Glutamatergic neuron (in vitro differentiated cells): ENCODE results near the gene PRPSAP2. TPM values are rescaled to one million over a fixed set of nuclear protein-coding genes. Genes with fewer than 3 reads are reported as not detected.
"Not testable (repeated sequence)": the region's sequence is repeated elsewhere in the genome, so short reads cannot be mapped to it uniquely, and the experiment has no call there.

ENCODE experiments used
- DNase-seq: peaks from one replicate; pipeline ENCODE4 v3.0.0; 2022
- H3K27ac Mint-ChIP-seq: one replicate; pipeline ENCODE4 v1.8.0; 2020; ENCODE audit warnings: mild to moderate bottlenecking, mixed read lengths, inconsistent platforms; ENCODE audit not compliant: unreplicated experiment
- H3K27me3 Mint-ChIP-seq: one replicate; pipeline ENCODE4 v1.8.0; 2020; ENCODE audit warnings: mild to moderate bottlenecking, moderate library complexity, mixed read lengths, inconsistent platforms; ENCODE audit not compliant: unreplicated experiment
- H3K36me3 Mint-ChIP-seq: one replicate; pipeline ENCODE4 v1.8.0; 2020; ENCODE audit warnings: mild to moderate bottlenecking, mixed read lengths, inconsistent platforms; ENCODE audit not compliant: unreplicated experiment
- H3K4me1 Mint-ChIP-seq: one replicate; pipeline ENCODE4 v1.8.0; 2020; ENCODE audit warnings: mild to moderate bottlenecking, low read depth, mixed read lengths, inconsistent platforms; ENCODE audit not compliant: unreplicated experiment
- H3K4me3 Mint-ChIP-seq: one replicate; pipeline ENCODE4 v1.8.0; 2020; ENCODE audit warnings: mild to moderate bottlenecking, mixed read lengths, inconsistent platforms; ENCODE audit not compliant: unreplicated experiment
- H3K9me3 Mint-ChIP-seq: one replicate; pipeline ENCODE4 v1.8.0; 2020; ENCODE audit warnings: mild to moderate bottlenecking, moderate library complexity, mixed read lengths, inconsistent platforms; ENCODE audit not compliant: unreplicated experiment
- total RNA-seq: library from RNA; stranded (reverse); fragmentation: NEBNext Ultra II Directional; extraction: Animal tissue kit (Norgen Biotek cat#: 25700); gene quantifications from one replicate; pipeline ENCODE4 v1.2.1, GENCODE V29; 2021; ENCODE audit not compliant: unreplicated experiment
- TF ChIP-seq, protein P1 (sequence below): fragments of 200-600 bp; sonication (generic); IDR thresholded peaks from one replicate; pipeline ENCODE4 v1.5.0; 2021; ENCODE audit not compliant: partially characterized antibody, unreplicated experiment

Gene PRPSAP2
- total RNA-seq, 1 donor from 2014 or later, result 76.0 TPM

DNA sequence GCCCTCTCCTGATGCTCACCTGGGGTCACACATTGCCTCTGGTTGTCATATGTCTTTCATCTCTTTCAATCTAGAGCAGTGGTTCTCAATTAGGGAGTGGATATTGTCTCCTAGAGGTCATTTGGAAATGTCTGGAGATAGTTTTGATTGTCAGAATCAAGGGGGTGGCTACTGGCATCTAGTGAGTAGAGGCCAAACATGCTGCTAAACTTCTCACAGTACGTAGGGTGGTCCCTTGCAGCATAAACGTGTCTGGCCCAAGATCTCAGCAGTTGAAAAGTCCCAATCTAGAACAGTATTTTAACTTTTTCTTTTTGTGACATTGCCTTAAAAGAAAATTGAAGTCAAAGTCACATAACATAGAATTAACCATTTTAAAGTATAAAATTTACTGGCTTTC lies 63.6 kb downstream of the PRPSAP2 start:
- Mint-ChIP-seq H3K36me3 (no peaks in the 10 kb centered on the region), H3K4me3 (no peak overlapping the region), H3K4me1 (peaks cover 3% of the 10 kb centered on the region), H3K27ac (no peak overlapping the region), H3K9me3 (no peaks in the 10 kb centered on the region), H3K27me3 (peaks cover 2% of the 10 kb centered on the region)
- no peak for DNase-seq
- TF ChIP-seq, protein P1, sequence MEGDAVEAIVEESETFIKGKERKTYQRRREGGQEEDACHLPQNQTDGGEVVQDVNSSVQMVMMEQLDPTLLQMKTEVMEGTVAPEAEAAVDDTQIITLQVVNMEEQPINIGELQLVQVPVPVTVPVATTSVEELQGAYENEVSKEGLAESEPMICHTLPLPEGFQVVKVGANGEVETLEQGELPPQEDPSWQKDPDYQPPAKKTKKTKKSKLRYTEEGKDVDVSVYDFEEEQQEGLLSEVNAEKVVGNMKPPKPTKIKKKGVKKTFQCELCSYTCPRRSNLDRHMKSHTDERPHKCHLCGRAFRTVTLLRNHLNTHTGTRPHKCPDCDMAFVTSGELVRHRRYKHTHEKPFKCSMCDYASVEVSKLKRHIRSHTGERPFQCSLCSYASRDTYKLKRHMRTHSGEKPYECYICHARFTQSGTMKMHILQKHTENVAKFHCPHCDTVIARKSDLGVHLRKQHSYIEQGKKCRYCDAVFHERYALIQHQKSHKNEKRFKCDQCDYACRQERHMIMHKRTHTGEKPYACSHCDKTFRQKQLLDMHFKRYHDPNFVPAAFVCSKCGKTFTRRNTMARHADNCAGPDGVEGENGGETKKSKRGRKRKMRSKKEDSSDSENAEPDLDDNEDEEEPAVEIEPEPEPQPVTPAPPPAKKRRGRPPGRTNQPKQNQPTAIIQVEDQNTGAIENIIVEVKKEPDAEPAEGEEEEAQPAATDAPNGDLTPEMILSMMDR, result no peak

DNA sequence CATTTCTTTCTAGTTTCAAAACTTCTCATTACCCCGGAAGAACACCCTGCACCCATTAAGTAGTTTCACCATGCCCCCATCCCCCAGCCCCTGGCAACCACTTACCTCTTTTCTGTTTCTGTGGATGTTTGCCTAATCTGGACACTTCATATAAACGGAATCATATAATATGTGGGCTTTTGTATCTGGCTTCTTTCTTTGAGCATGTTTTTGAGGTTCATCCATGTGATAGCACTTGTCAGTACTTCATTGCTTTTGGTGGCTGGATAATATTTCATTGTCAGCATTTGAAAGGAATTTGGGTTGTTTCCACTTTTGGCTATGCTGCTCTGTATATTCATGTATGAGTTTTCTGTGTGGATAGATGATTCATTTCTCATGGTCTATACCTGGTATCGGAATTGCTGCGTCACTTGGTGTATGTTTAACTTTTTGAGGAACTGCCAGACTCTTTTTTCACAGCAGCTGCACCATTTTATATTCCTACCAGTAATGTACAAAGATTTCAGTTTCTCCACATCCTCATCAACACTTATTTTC lies 64.1 kb downstream of the PRPSAP2 start:
- peaks cover 2% of the 10 kb centered on the region for H3K4me1 Mint-ChIP-seq
- TF ChIP-seq, protein P1, result no peak
- no peak for DNase-seq

DNA sequence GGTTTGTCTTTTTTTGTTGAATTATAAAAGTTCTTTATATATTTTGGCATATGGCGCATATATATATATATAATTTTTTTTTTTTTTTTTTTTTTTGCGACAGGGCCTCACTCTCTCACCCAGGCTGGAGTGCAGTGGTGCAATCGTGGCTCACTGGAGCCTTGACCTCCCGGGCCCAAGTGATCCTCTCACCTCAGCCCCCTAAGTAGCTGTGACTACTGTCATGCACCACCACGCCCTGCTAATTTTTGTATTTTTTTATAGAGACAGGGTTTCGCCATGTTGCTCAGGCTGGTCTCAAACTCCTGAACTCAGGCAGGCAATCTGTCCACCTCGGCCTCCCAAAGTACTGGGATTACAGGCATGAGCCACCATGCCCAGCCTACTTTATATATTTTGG lies 64.7 kb downstream of the PRPSAP2 start:
- H3K27me3 Mint-ChIP-seq, H3K9me3 Mint-ChIP-seq, DNase-seq, H3K4me1 Mint-ChIP-seq, H3K36me3 Mint-ChIP-seq, H3K27ac Mint-ChIP-seq, H3K4me3 Mint-ChIP-seq: not testable (repeated sequence)

More for the DNA sequence above, 64.1 kb downstream of the PRPSAP2 start:
- Mint-ChIP-seq H3K27ac (no peak overlapping the region), H3K4me3 (no peak overlapping the region), H3K9me3 (no peaks in the 10 kb centered on the region), H3K36me3 (no peaks in the 10 kb centered on the region), H3K27me3 (peaks cover 2% of the 10 kb centered on the region)

DNA sequence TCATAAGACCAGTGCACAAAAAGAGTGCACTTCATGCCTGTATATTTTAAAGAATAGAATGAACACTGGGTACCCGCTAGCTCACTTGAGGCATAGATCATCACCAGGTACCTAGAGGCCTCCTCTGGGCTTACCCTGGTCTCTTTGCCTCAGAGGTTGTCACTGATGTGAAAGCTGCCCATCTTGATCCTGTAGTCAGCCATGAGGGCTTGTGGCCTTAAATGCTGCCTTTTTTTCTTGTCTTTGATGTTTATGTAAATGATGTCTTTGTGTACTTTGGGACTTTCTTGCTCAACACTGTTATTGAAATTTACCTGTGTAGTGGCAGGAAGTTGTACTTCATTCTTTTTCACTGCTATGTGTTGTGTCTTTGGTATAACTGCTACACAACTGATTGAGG lies 67.3 kb downstream of the PRPSAP2 start:
- H3K27ac Mint-ChIP-seq, result no peak overlapping the region
- no peaks in the 10 kb centered on the region for H3K36me3 Mint-ChIP-seq
- peaks cover 2% of the 10 kb centered on the region for H3K4me1 Mint-ChIP-seq
- no peaks in the 10 kb centered on the region for H3K9me3 Mint-ChIP-seq
- TF ChIP-seq, protein P1, result no peak
- DNase-seq, result no peak
- H3K4me3 Mint-ChIP-seq, result no peak overlapping the region
- H3K27me3 Mint-ChIP-seq, result peaks cover 2% of the 10 kb centered on the region

DNA sequence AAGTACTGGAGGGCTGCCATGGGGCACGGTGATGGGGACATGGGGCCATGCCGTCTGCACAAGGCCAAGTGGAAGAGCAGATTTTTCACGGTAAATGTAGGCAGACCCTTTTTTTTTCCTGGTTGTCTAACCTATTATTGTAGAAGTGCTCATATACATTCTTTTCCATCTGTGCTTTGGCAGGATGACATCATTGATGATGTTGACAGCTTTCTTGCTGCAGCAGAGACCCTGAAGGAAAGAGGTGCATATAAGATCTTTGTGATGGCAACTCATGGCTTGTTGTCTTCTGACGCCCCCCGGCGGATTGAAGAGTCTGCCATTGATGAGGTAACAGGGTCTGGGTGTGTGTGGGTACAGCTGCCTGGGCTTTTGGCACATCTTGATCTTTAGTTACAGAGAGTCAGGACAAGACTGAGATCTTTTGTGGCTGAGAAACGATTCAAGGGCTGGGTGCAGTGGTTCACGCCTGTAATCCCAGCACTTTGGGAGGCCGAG lies 70.7 kb downstream of the PRPSAP2 start:
- peaks cover 5% of the 10 kb centered on the region for H3K4me1 Mint-ChIP-seq
- DNase-seq, result no peak

More for the DNA sequence above, 70.7 kb downstream of the PRPSAP2 start:
- peaks cover 1% of the 10 kb centered on the region for H3K9me3 Mint-ChIP-seq
- TF ChIP-seq, protein P1, result no peak
- no peak overlapping the region for H3K27ac Mint-ChIP-seq
- peaks cover 4% of the 10 kb centered on the region for H3K27me3 Mint-ChIP-seq
- no peak overlapping the region for H3K4me3 Mint-ChIP-seq
- H3K36me3 Mint-ChIP-seq, result peaks cover 4% of the 10 kb centered on the region
